Mesothelial cell of epicardium (in vitro differentiated cells): ENCODE results near the gene PRH2. TPM values are rescaled to one million over a fixed set of nuclear protein-coding genes. Genes with fewer than 3 reads are reported as not detected.

ENCODE experiments used
- DNase-seq, 2 experiments: peaks; one replicate each; pipeline ENCODE4 v3.0.0; 2021; ENCODE audit warnings: low spot score in 2 of 2; ENCODE audit not compliant: unreplicated experiment in 2 of 2
- H3K27ac Mint-ChIP-seq: 2 replicates; pipeline ENCODE4 v1.8.0; 2021; ENCODE audit warnings: mixed read lengths
- H3K27me3 Mint-ChIP-seq: 2 replicates; pipeline ENCODE4 v1.8.0; 2021; ENCODE audit warnings: low read depth, mixed read lengths
- H3K36me3 Mint-ChIP-seq: 2 replicates; pipeline ENCODE4 v1.8.0; 2021; ENCODE audit warnings: mixed read lengths
- H3K4me1 Mint-ChIP-seq: 2 replicates; pipeline ENCODE4 v1.8.0; 2021; ENCODE audit warnings: mixed read lengths
- H3K4me3 Mint-ChIP-seq: 2 replicates; pipeline ENCODE4 v1.8.0; 2021; ENCODE audit warnings: mild to moderate bottlenecking, moderate library complexity, mixed read lengths
- H3K9me3 Mint-ChIP-seq: 2 replicates; pipeline ENCODE4 v1.8.0; 2021; ENCODE audit warnings: mixed read lengths
- total RNA-seq: library from RNA; stranded (reverse); gene quantifications from 3 replicates; pipeline ENCODE4 v1.2.1, GENCODE V29; 2021
- TF ChIP-seq, protein P1 (sequence below): fragments of 200-600 bp; sonication (generic); IDR thresholded peaks from one replicate; pipeline ENCODE4 v1.5.0; 2021; ENCODE audit warnings: antibody characterized with exemption; ENCODE audit not compliant: unreplicated experiment

PRH2 gene
- total RNA-seq, 1 donor from 2014 or later = not detected

DNA sequence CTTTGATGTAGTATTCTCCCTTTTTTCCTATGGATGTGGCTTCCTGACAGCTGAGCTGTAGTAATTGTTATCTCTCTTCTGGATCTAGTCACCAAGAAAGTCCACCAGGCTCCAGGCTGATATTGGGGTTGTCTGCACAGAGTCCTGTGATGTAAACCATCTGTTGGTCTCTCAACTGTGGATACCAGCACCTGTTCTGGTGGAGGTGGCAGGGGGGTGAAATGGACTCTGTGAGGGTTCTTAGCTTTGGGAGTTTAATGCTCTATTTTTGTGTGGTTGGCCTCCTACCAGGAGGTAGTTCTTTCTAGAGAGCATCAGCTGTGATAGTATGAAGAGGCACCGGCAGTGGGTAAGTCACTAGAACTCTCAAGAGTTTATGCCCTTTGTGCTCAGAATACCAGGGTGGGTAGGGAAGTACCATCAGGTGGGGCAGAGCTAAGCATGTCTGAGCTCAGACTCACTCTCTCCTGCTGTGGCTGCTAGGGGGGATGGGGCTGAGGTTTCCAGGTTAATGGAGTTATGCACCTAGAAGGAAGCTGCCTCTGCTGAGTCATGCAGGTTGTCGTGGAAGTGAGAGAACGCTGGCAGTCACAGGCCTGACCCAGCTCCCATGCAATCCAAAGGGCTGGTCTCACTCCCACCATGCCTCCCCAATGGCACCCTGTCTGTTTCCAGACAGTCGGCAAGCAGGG is 13.0 kb downstream of the PRH2 start:
- peaks cover 35% of the 10 kb centered on the region for H3K9me3 Mint-ChIP-seq
- DNase-seq = no peak
- TF ChIP-seq, protein P1, sequence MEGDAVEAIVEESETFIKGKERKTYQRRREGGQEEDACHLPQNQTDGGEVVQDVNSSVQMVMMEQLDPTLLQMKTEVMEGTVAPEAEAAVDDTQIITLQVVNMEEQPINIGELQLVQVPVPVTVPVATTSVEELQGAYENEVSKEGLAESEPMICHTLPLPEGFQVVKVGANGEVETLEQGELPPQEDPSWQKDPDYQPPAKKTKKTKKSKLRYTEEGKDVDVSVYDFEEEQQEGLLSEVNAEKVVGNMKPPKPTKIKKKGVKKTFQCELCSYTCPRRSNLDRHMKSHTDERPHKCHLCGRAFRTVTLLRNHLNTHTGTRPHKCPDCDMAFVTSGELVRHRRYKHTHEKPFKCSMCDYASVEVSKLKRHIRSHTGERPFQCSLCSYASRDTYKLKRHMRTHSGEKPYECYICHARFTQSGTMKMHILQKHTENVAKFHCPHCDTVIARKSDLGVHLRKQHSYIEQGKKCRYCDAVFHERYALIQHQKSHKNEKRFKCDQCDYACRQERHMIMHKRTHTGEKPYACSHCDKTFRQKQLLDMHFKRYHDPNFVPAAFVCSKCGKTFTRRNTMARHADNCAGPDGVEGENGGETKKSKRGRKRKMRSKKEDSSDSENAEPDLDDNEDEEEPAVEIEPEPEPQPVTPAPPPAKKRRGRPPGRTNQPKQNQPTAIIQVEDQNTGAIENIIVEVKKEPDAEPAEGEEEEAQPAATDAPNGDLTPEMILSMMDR = no peak
- H3K36me3 Mint-ChIP-seq = peaks cover 33% of the 10 kb centered on the region
- no peaks in the 10 kb centered on the region for H3K27me3 Mint-ChIP-seq
- H3K4me1 Mint-ChIP-seq = no peaks in the 10 kb centered on the region
- H3K27ac Mint-ChIP-seq = no peak overlapping the region
- H3K4me3 Mint-ChIP-seq = no peak overlapping the region

DNA sequence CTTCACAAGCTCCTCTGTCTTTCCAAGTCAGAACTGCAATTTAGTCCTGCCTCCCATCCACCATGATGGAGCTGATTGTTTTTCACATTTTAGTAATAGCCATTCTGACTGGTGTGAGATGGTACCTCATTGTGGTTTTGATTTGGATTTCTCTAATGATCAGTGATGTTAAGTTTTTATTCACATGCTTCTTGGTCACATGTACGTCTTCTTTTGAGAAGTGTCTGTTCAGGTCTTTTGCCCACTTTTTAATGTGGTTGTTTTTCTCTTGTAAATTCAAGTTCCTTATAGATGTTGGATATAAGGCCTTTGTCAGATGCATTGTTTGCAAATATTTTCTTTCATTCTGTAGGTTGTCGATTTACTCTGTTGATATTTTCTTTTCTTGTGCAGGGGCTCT is 14.1 kb downstream of the PRH2 start:
- H3K9me3 Mint-ChIP-seq = peaks cover 47% of the 10 kb centered on the region
- no peak for DNase-seq
- no peak overlapping the region for H3K27ac Mint-ChIP-seq
- H3K36me3 Mint-ChIP-seq = peaks cover 44% of the 10 kb centered on the region
- no peaks in the 10 kb centered on the region for H3K4me1 Mint-ChIP-seq
- no peaks in the 10 kb centered on the region for H3K27me3 Mint-ChIP-seq
- TF ChIP-seq, protein P1 = no peak
- H3K4me3 Mint-ChIP-seq = no peak overlapping the region

DNA sequence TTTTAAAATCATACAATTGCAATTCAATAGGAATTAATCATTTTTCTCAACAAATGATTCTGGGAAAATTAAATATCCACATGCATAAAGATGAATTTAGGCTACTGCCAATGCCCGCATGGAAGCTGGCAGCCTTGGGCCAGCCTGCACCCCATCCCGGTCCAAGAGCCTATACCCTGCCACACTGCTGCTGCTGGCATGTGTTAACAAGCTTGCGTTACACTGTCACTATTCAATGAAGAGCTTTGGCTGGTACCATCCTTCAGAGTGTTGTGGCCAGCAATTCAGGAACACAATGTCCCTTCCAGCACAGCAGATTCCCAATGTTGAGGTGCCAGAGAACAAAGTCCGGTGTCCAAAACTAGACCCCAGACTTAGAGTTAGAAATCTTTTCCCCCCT is 23.6 kb downstream of the PRH2 start:
- TF ChIP-seq, protein P1 = no peak
- DNase-seq = no peak
- peaks cover 73% of the 10 kb centered on the region for H3K9me3 Mint-ChIP-seq
- H3K27me3 Mint-ChIP-seq = no peaks in the 10 kb centered on the region
- H3K4me3 Mint-ChIP-seq = no peak overlapping the region
- H3K36me3 Mint-ChIP-seq = peaks cover 71% of the 10 kb centered on the region
- H3K27ac Mint-ChIP-seq = no peak overlapping the region
- no peaks in the 10 kb centered on the region for H3K4me1 Mint-ChIP-seq

DNA sequence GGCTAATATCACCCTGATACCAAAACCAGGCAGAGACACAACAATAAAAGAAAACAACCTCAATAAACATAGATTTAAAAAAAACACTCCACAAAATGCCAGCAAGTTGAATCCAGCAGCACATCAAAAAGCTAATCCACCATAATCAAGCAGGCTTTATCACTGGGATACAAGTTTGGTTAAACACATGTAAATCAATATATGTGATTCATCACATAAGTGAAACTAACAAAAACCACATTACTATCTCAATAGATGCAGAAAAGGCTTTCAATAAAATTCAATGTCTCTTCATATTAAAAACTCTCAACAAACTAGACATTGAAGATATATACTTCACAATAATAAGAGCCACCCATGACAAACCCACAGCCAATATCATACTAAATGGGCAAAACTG is 27.0 kb downstream of the PRH2 start:
- peaks cover 54% of the 10 kb centered on the region for H3K9me3 Mint-ChIP-seq
- no peak for DNase-seq
- H3K4me3 Mint-ChIP-seq = no peak overlapping the region
- TF ChIP-seq, protein P1 = no peak
- H3K36me3 Mint-ChIP-seq = peaks cover 59% of the 10 kb centered on the region
- H3K4me1 Mint-ChIP-seq = no peaks in the 10 kb centered on the region
- no peaks in the 10 kb centered on the region for H3K27me3 Mint-ChIP-seq
- no peak overlapping the region for H3K27ac Mint-ChIP-seq

DNA sequence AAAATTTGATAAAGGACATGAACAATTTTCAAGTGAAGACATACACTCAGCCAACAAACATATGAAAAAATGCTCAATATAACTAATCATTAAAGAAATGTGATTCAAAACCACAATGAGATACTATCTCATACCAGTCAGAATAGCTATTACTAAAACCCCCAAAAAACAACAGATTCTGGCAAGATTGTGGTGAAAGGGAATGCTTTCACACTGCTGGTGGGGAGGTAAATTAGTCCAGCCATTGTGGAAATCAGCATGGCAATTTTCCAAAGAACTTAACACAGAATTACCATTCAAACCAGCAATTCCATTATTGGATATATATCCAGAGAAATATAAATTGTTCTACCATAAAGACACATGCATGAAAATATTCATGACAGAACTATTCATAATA is 28.7 kb downstream of the PRH2 start:
- TF ChIP-seq, protein P1 = no peak
- Mint-ChIP-seq H3K36me3 (peaks cover 60% of the 10 kb centered on the region), H3K27me3 (no peaks in the 10 kb centered on the region), H3K9me3 (peaks cover 52% of the 10 kb centered on the region), H3K4me1 (no peaks in the 10 kb centered on the region), H3K27ac (no peak overlapping the region), H3K4me3 (no peak overlapping the region)
- DNase-seq = no peak
